ENCODE results near the gene LYPD3. TPM values are rescaled to one million over a fixed set of nuclear protein-coding genes. Genes with fewer than 3 reads are reported as not detected.

The LYPD3 gene
- total RNA-seq, 2 donors from 2014 or later = 9.8 to 27.6 TPM

DNA sequence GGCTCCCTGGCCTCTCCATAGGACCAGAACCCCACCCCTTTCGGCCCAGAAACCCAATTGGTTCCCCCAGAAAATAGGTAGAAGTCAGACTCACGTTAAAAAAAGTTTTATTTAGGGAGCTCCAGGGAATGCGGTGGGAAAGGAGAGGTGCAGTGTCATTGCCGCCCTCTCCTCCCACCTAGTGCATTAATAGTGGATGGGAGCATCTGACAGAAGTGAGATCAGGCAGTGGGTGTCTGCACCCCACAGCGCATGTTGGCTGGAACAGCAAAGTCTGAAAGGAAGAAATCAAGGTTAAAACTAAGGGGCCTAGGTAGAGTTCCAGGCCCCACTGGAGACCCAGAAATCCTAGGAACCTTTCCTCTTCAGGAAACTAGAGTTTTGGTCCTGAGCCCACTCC lies 41.2 kb upstream of the LYPD3 start:
- 89% methylated on average over 5 of the region's 5 CpGs for WGBS
- intact Hi-C loops (cut with DNase I) = no loop called here
- Histone ChIP-seq H3K27ac (no peak overlapping the region), H3K36me3 (no peaks in the 10 kb centered on the region), H3K27me3 (replicated peaks; ENCODE audit: insufficient read depth) (no peaks in the 10 kb centered on the region), H3K4me1 (replicated peaks) (peaks cover 7% of the 10 kb centered on the region), H3K4me3 (no peak overlapping the region), H3K9me3 (no peaks in the 10 kb centered on the region)
- TF ChIP-seq POLR2A (IDR thresholded peaks at IDR 0.05) = no peak
- no peak for TF ChIP-seq POLR2AphosphoS5 (IDR thresholded peaks at IDR 0.05)
- TF ChIP-seq, protein P1, sequence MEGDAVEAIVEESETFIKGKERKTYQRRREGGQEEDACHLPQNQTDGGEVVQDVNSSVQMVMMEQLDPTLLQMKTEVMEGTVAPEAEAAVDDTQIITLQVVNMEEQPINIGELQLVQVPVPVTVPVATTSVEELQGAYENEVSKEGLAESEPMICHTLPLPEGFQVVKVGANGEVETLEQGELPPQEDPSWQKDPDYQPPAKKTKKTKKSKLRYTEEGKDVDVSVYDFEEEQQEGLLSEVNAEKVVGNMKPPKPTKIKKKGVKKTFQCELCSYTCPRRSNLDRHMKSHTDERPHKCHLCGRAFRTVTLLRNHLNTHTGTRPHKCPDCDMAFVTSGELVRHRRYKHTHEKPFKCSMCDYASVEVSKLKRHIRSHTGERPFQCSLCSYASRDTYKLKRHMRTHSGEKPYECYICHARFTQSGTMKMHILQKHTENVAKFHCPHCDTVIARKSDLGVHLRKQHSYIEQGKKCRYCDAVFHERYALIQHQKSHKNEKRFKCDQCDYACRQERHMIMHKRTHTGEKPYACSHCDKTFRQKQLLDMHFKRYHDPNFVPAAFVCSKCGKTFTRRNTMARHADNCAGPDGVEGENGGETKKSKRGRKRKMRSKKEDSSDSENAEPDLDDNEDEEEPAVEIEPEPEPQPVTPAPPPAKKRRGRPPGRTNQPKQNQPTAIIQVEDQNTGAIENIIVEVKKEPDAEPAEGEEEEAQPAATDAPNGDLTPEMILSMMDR (IDR thresholded peaks at IDR 0.05) = no peak
- no peak for DNase-seq (ENCODE audit: low spot score)

DNA sequence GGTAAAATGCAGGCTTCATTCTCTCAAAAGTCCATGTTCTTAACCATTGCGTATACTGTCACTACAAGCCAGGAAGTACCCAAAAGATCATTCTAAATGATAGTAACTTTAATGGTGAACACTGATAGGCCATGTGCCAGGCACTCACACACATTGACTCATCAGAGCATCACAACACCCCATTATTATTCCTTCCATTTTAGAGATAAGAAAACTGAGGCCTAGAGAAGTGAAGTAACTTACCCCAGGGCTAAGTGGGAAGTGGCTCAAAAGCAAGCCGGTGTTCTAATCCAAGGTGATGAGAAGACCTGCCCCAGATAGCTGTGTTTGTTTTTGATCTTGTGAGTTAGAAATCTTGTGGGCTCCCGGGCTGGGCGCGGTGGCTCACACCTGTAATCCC lies 40.5 kb upstream of the LYPD3 start:
- DNase-seq (ENCODE audit: low spot score) = no peak
- WGBS = 94% methylated on average over 5 of the region's 5 CpGs
- TF ChIP-seq, protein P1 (IDR thresholded peaks at IDR 0.05) = no peak
- TF ChIP-seq POLR2AphosphoS5 (IDR thresholded peaks at IDR 0.05) (no peak), POLR2A (IDR thresholded peaks at IDR 0.05) (no peak)
- Histone ChIP-seq H3K27me3 (replicated peaks; ENCODE audit: insufficient read depth) (no peaks in the 10 kb centered on the region), H3K4me1 (replicated peaks) (peaks cover 9% of the 10 kb centered on the region), H3K27ac (no peak overlapping the region), H3K9me3 (no peaks in the 10 kb centered on the region), H3K36me3 (no peaks in the 10 kb centered on the region), H3K4me3 (no peak overlapping the region)
- intact Hi-C loops (cut with DNase I) = no loop called here

DNA sequence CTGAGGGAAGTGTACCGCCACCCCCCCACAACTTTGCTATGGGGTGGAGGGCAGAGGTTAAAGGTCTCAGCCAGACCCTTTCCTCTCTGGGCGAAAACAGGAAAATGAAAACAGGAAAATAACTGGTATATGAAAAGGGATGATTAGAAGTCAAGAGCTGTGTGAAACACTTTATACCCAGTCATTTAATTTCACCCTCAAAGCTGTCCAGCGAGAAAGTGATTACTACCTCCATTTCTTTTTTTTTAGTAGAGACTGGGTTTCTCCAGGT lies 39.7 kb upstream of the LYPD3 start:
- H3K9me3 ChIP-seq = no peaks in the 10 kb centered on the region
- TF ChIP-seq, protein P1 (IDR thresholded peaks at IDR 0.05) = no peak
- TF ChIP-seq POLR2A (IDR thresholded peaks at IDR 0.05) = no peak
- peak overlapping the region; percentile 93 to 99 for H3K27ac ChIP-seq
- H3K4me1 ChIP-seq (replicated peaks) = peaks cover 9% of the 10 kb centered on the region
- 79% methylated on average over 3 of the region's 3 CpGs for WGBS
- no peak for DNase-seq (ENCODE audit: low spot score)
- no peaks in the 10 kb centered on the region for H3K27me3 ChIP-seq (replicated peaks; ENCODE audit: insufficient read depth)
- peak overlapping the region in 1 of 2 donors; percentile 80 for H3K4me3 ChIP-seq
- intact Hi-C loops (cut with DNase I) = no loop called here
- H3K36me3 ChIP-seq = no peaks in the 10 kb centered on the region

DNA sequence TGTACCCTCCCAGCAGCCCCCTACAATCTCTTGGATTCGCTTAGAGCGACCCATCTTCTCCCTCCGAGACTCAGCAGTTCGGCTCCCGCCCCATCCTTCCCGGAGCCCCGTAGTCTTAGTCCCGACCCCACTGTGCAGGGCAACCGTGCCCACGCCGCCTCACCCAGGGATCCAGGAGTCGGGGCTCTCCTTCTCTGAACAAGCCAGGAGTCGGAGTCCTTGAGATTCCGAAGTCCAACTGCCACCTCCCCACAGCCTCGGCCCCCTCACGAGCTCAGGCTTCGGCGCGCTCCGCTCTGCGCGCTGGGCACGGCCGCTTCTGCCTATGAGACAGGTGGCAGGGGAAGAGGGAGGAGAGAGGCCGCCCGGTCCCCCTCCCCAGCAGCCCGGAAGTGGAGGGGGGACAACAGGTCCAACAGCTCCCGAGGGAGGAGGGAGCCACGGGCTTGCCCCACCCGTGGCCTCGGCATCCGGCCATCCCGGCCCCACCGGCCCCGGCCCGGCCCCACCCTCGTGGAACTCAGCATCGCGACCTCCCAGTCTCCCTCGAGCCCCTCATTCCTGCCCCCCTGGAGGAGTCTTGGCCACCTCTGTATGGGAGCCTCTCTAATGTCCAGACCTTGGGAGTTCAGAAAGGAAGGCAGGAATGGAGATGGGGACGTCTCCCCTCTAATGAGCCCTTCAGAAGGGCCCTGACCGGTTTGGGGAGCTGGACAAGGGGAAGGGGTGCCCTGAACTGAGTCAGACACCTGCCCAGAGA lies 39.2 kb upstream of the LYPD3 start, which contains the start of gene PHLDB3:
PHLDB3 (minus strand) TSS at position 321 of the 760 bp plus-strand sequence. CDS start 628 bp downstream, outside the sequence.
- Histone ChIP-seq H3K9me3 (no peaks in the 10 kb centered on the region), H3K27me3 (replicated peaks; ENCODE audit: insufficient read depth) (no peaks in the 10 kb centered on the region), H3K27ac (peak within 1 kb of the TSS; percentile 93 to 99), H3K4me1 (replicated peaks) (peaks cover 9% of the 10 kb centered on the region), H3K36me3 (no peaks in the 10 kb centered on the region), H3K4me3 (peak within 1 kb of the TSS; percentile 52 to 80)
- DNase-seq (ENCODE audit: low spot score) = peak; percentile 70
- WGBS = 1% methylated on average over 42 of the region's 42 CpGs
- TF ChIP-seq POLR2AphosphoS5 (IDR thresholded peaks at IDR 0.05) (peak; percentile 43), POLR2A (IDR thresholded peaks at IDR 0.05) (peak; percentile 51)
- TF ChIP-seq, protein P1 (IDR thresholded peaks at IDR 0.05) = no peak
- intact Hi-C loops (cut with DNase I) = loop anchor here (5.0 kb wide), 1 partner anchor 42 kb away; no protein-coding TSS in a partner anchor

Measured in prostate gland (tissue), 2 donors.